Heart right ventricle (tissue), 16 donors: ENCODE results near the gene TRPC6. TPM values are rescaled to one million over a fixed set of nuclear protein-coding genes. Genes with fewer than 3 reads are reported as not detected.

Experiments used
- ATAC-seq, 8 donors: fragments of 200-7000 bp; cut with Tn5 transposase; one replicate each; pipeline ENCODE4 v1.9.1; 2020; ENCODE audit warnings: mild to moderate bottlenecking in 8 of 8, moderate library complexity in 8 of 8, moderate number of reproducible peaks in 1 of 8
- DNase-seq, 2 donors: peaks; one replicate each; pipeline ENCODE4 v3.0.0-alpha.2; 2020
- H3K27ac ChIP-seq, 10 donors: fragments of 200-600 bp; sonication (generic) in 2 of 10; one replicate each; pipeline versions ENCODE4 v1.5.0 to v1.8.0; 2020 to 2022; ENCODE audit warnings: mild to moderate bottlenecking in 3 of 10
- H3K27me3 ChIP-seq, 7 donors: fragments of 200-600 bp; one replicate each; pipeline ENCODE4 v1.8.0; 2021 to 2022; ENCODE audit warnings: mild to moderate bottlenecking in 2 of 7
- H3K36me3 ChIP-seq, 9 donors: fragments of 200-600 bp; sonication (generic) in 1 of 9; one replicate each; pipeline versions ENCODE4 v1.5.0 to v1.8.0; 2020 to 2022; ENCODE audit warnings: mild to moderate bottlenecking in 2 of 9
- H3K4me1 ChIP-seq, 9 donors: fragments of 200-600 bp; sonication (generic) in 1 of 9; one replicate each; pipeline versions ENCODE4 v1.5.0 to v1.8.0; 2020 to 2022; ENCODE audit warnings: mild to moderate bottlenecking in 4 of 9
- H3K4me3 ChIP-seq, 10 donors: fragments of 200-600 bp; sonication (generic) in 2 of 10; one replicate each; pipeline versions ENCODE4 v1.5.0 to v1.8.0; 2020 to 2022; ENCODE audit warnings: mild to moderate bottlenecking in 7 of 10, moderate library complexity in 2 of 10
- H3K9me3 ChIP-seq, 11 donors: fragments of 200-600 bp in 10 of 11; sonication (generic) in 2 of 11; one replicate each; pipeline versions ENCODE4 v1.5.0 to v1.8.0; 2013 to 2022; ENCODE audit warnings: mild to moderate bottlenecking in 2 of 11, control low read depth in 1 of 11, moderate library complexity in 1 of 11
- WGBS, 2 donors: extraction: QIAGEN DNeasy Blood & Tissue Kit; methylation state at CpG; one replicate each; pipeline ENCODE4 v1.1.7; 2013; ENCODE audit warnings: inconsistent platforms in 1 of 2; 5-methylcytosine and 5-hydroxymethylcytosine counted together
- intact Hi-C, 10 donors: fragments of 100-400 bp; cut with DNase I; formaldehyde crosslinking; loops; one replicate each; pipeline versions ENCODE4 v1.11.1 to v1.14.2; 2022
- polyA plus RNA-seq, 2 donors: library from polyadenylated mRNA; stranded (reverse); fragments of 200-250 nt; gene quantifications; one replicate each; pipeline ENCODE4 v1.2.3, GENCODE V29; 2013
- total RNA-seq, 10 donors: library from RNA; stranded (reverse); fragmentation: NEBNext Ultra II Directional in 3 of 10; extraction: Animal tissue kit (Norgen Biotek cat#: 25700) in 3 of 10; gene quantifications; one replicate each; pipeline versions ENCODE4 v1.2.1 to v1.2.4, GENCODE V29; 2021 to 2023
- TF ChIP-seq, protein P1 (sequence below), 9 donors: fragments of 200-600 bp; sonication (generic) in 2 of 9; IDR thresholded peaks; one replicate each; pipeline versions ENCODE4 v1.5.0 to v1.8.0; 2021 to 2022; ENCODE audit warnings: antibody characterized with exemption in 9 of 9, mild to moderate bottlenecking in 5 of 9, moderate library complexity in 1 of 9
- donor health status: Arrhythmogenic right ventricular cardiomyopathy.
- donor health status: ischemic (EF 13 %, LVEDD 7.1; RV severe dilation, severe dysfunction).
- donor health status: healthy with polysubstance abuse.
- donor health status: DM: no; HTN: yes; CAD: no.
- donor health status: DM: no; HTN: no; CAD: no.
- donor health status: ischemic (EF 25% LVEDD 6.9; RV normal size, moderate dysfunction).
- donor health status: ischemic (EF 25% LVEDD 5.7; RV mildly dilated, moderate dysfunction).
- donor health status: healthy.
- donor health status: DM: yes; HTN: yes; CAD: no.
- donor health status: Ischemic cardiomyopathy.
- donor health status: ischemic (EF 35%, LVEDD 5.7; RV mildly dilated, moderate dysfunction).
- donor health status: nonischemic (EF 11% LVEDD 7.7; RV severe dilation, severe dysfunction).
- donor health status: DM: yes; HTN: yes; CAD: no.
- donor health status: PGD.
- donor health status: ischemic (EF 29% LVEDD 5.4; RV normal size, mild dysfunction).
- donor health status: nonischemic (EF 23%, LVEDD 6.1; RV moderate dilation, normal function).

TRPC6 gene
- total and polyA plus RNA-seq, 12 donors = 0.14 to 1.4 (median 0.40) TPM

DNA sequence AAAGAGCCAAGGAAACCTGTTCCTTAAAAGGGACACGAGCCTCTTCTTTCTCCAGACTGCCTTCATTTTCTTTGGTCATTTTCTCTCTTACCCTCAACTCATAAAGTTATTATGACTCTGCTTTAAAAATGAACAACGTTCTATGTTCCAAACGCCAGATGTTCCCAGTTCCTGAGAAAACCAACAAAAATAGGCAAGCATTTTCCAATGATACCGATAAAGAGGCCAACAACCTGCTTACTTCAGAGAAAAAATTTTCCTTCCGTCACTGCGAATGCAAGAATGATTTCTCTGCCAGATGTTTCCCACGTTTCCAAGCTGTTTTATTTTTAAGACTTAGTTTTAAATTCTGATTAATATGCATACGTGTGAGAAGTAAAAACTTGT, 315 bp upstream of the TRPC6 start:
- WGBS, 2 donors = 32 to 33% methylated on average over 8 of the region's 8 CpGs
- peaks cover 0 to 10% (median 0%) of the 10 kb centered on the region in 11 donors for H3K9me3 ChIP-seq

DNA sequence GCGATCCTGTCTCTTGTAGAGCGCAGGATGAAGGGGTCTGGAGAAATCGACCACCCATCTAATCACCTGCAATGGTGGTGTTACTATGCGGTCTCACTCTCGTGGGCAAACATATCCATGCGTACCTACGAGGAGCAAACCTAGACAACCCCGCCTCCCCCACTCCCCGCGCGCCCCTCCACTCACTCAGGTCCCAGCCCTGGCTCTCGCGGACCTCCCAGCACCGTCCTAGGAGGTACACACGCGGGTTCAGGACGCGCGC, 887 bp downstream of the TRPC6 start:
- Histone ChIP-seq H3K9me3 (peaks cover 0 to 14% (median 0%) of the 10 kb centered on the region in 11 donors), H3K27me3 (peaks cover 4 to 45% (median 36%) of the 10 kb centered on the region in 7 donors), H3K27ac (peak overlapping the region in 8 of 10 donors; percentile 44 to 65 (median 59)), H3K4me1 (peaks cover 0 to 8% (median 0%) of the 10 kb centered on the region in 9 donors), H3K4me3 (peak overlapping the region; percentile 18 to 64 (median 56)), H3K36me3 (no peaks in the 10 kb centered on the region)
- intact Hi-C loops = no loop called here
- peak in 1 of 8 donors; percentile 30 for ATAC-seq
- DNase-seq = no peak
- 1 to 2% methylated on average over 19 of the region's 19 CpGs for WGBS, 2 donors
- TF ChIP-seq, protein P1, sequence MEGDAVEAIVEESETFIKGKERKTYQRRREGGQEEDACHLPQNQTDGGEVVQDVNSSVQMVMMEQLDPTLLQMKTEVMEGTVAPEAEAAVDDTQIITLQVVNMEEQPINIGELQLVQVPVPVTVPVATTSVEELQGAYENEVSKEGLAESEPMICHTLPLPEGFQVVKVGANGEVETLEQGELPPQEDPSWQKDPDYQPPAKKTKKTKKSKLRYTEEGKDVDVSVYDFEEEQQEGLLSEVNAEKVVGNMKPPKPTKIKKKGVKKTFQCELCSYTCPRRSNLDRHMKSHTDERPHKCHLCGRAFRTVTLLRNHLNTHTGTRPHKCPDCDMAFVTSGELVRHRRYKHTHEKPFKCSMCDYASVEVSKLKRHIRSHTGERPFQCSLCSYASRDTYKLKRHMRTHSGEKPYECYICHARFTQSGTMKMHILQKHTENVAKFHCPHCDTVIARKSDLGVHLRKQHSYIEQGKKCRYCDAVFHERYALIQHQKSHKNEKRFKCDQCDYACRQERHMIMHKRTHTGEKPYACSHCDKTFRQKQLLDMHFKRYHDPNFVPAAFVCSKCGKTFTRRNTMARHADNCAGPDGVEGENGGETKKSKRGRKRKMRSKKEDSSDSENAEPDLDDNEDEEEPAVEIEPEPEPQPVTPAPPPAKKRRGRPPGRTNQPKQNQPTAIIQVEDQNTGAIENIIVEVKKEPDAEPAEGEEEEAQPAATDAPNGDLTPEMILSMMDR (IDR thresholded peaks at IDR 0.05) = no peak

More for the DNA sequence above, 315 bp upstream of the TRPC6 start:
- peak overlapping the region in 6 of 10 donors; percentile 51 to 65 (median 60) for H3K27ac ChIP-seq
- TF ChIP-seq, protein P1 (IDR thresholded peaks at IDR 0.05) = no peak
- DNase-seq = no peak
- H3K4me3 ChIP-seq = peak overlapping the region in 9 of 10 donors; percentile 31 to 64 (median 58)
- no peaks in the 10 kb centered on the region for H3K36me3 ChIP-seq
- peaks cover 0 to 8% (median 0%) of the 10 kb centered on the region in 9 donors for H3K4me1 ChIP-seq
- ATAC-seq = peak in 3 of 8 donors; percentile 10 to 43 (median 30)
- H3K27me3 ChIP-seq = peaks cover 4 to 45% (median 36%) of the 10 kb centered on the region in 7 donors
- intact Hi-C loops = no loop called here

DNA sequence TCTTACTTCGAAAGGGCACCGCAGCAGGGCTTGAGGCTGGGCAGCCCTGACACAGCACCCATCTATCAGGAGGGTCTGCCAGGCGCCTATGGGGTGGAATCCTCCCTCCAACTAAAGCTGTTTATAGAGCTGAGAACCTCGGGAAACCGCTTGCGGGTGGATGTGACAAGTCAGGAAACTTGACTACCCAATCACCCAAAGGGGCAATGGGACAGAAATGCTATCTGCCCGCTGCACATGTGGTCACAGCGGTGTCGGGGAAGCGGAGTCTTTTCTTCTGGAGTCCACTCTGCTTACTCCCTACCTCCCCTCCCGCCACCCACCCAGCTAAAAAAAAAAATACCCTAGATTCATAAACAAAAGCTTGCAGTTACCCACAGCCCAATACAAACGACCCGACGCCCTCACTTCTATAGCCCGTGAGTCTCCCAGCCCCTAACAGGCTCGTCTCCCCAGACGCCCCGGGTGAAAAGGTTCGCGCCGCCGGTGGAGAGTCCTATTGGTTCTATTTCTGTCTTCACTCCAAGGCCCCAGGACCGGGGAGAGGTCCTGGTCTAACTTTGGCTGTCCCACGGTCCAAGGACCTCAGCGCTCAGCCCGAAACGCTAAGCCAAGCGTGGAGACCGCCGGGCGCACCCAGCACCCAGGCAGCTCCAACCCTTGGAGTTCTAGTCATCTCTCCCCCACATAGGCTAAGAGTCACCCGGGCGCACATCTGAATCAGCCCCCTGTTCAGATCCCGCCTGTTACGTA, 1.4 kb downstream of the TRPC6 start:
- intact Hi-C loops = no loop called here
- Histone ChIP-seq H3K27me3 (peaks cover 4 to 45% (median 36%) of the 10 kb centered on the region in 7 donors), H3K4me3 (peak overlapping the region in 9 of 10 donors; percentile 31 to 64 (median 58)), H3K27ac (peak overlapping the region in 5 of 10 donors; percentile 44 to 65 (median 60)), H3K9me3 (peaks cover 0 to 14% (median 0%) of the 10 kb centered on the region in 11 donors), H3K36me3 (no peaks in the 10 kb centered on the region), H3K4me1 (peaks cover 0 to 8% (median 0%) of the 10 kb centered on the region in 9 donors)
- TF ChIP-seq, protein P1 (IDR thresholded peaks at IDR 0.05) = no peak
- DNase-seq (no peak), ATAC-seq (peak in 7 of 8 donors; percentile 39 to 65 (median 50))
- 4 to 5% methylated on average over 35 of the region's 35 CpGs for WGBS, 2 donors

DNA sequence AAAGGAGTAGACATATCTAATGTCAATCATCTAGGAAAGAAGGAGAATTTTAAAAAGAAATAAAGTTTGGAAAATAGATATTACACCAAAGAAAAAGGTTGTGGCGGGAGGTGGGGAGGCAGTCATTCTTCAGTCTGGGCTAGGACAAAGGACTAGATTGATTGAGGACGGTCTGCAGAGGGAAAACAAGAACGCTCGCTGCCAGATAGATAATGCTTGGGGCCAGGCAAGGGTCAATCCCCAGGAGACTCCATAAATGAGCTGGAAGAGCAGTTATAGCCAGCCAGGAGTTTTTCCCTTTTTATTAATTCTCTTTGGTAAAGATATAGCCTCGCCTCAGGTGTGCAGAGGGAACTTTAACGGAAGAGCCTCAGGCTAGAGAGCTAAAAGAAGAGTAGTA, 6.3 kb downstream of the TRPC6 start:
- intact Hi-C loops = no loop called here
- TF ChIP-seq, protein P1 (IDR thresholded peaks at IDR 0.05) = no peak
- Histone ChIP-seq H3K27me3 (peaks cover 0 to 19% (median 16%) of the 10 kb centered on the region in 7 donors), H3K36me3 (no peaks in the 10 kb centered on the region), H3K4me1 (no peaks in the 10 kb centered on the region), H3K27ac (no peak overlapping the region), H3K9me3 (peaks cover 0 to 18% (median 0%) of the 10 kb centered on the region in 11 donors), H3K4me3 (no peak overlapping the region)
- DNase-seq (no peak), ATAC-seq (no peak)
- 57 to 61% methylated on average over 6 of the region's 6 CpGs for WGBS, 2 donors
